ENCODE measurements around the gene THSD4. TPM values are rescaled to one million over a fixed set of nuclear protein-coding genes. Genes with fewer than 3 reads are reported as not detected.
"Not testable (repeated sequence)": the region's sequence is repeated elsewhere in the genome, so short reads cannot be mapped to it uniquely, and the experiment has no call there.

THSD4 gene
- total and polyA plus RNA-seq, 7 donors: 0.21 to 3.1 (median 1.8) TPM

- intact Hi-C loops (cut with DNase I): no loop called here
- Histone ChIP-seq H3K4me3 (no peak overlapping the region), H3K9me3 (no peaks in the 10 kb centered on the region), H3K27me3 (ENCODE audit: insufficient read depth in 3 of 3, low read length in 2 of 3) (no peaks in the 10 kb centered on the region), H3K27ac (no peak overlapping the region), H3K4me1 (no peaks in the 10 kb centered on the region), H3K36me3 (ENCODE audit: insufficient read depth in 1 of 2, low read depth in 1 of 2) (no peaks in the 10 kb centered on the region)
- TF ChIP-seq, protein P1, sequence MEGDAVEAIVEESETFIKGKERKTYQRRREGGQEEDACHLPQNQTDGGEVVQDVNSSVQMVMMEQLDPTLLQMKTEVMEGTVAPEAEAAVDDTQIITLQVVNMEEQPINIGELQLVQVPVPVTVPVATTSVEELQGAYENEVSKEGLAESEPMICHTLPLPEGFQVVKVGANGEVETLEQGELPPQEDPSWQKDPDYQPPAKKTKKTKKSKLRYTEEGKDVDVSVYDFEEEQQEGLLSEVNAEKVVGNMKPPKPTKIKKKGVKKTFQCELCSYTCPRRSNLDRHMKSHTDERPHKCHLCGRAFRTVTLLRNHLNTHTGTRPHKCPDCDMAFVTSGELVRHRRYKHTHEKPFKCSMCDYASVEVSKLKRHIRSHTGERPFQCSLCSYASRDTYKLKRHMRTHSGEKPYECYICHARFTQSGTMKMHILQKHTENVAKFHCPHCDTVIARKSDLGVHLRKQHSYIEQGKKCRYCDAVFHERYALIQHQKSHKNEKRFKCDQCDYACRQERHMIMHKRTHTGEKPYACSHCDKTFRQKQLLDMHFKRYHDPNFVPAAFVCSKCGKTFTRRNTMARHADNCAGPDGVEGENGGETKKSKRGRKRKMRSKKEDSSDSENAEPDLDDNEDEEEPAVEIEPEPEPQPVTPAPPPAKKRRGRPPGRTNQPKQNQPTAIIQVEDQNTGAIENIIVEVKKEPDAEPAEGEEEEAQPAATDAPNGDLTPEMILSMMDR (IDR thresholded peaks at IDR 0.05): no peak
- DNase-seq (no peak), ATAC-seq (no peak)
- 86 to 92% (median 92%) methylated on average over 1 of the region's 1 CpG for WGBS, 3 donors
Measured at GRCh38 chr15:71160976-71161375, 45.7 kb downstream of the THSD4 start.

DNA sequence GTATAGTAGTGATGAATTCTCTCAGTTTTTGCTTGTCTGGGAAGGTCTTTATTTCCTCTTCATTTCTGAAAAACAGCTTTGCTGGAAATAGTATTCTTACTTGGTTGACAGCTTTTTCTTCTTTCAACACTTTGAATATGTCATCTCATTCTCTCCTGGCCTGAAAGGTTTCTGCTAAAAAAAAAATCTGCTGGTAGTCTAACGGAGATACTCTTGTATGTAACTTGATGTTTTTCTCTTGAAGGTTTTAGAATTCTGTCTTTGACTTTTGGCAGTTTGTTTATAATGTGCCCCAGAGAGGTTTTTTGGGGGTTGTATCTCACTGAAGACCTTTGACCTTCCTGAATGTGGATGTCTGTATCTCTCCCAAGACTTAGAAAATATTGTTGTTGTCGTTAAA, 47.0 kb downstream of the THSD4 start:
- Histone ChIP-seq H3K9me3 (no peaks in the 10 kb centered on the region), H3K4me3 (no peak overlapping the region), H3K27me3 (ENCODE audit: insufficient read depth in 3 of 3, low read length in 2 of 3) (no peaks in the 10 kb centered on the region), H3K36me3 (ENCODE audit: insufficient read depth in 1 of 2, low read depth in 1 of 2) (no peaks in the 10 kb centered on the region), H3K4me1 (no peaks in the 10 kb centered on the region), H3K27ac (no peak overlapping the region)
- ATAC-seq (no peak), DNase-seq (no peak)
- intact Hi-C loops (cut with DNase I): no loop called here
- WGBS, 3 donors: 88 to 93% (median 88%) methylated on average over 2 of the region's 2 CpGs
- TF ChIP-seq, protein P1 (IDR thresholded peaks at IDR 0.05): no peak

DNA sequence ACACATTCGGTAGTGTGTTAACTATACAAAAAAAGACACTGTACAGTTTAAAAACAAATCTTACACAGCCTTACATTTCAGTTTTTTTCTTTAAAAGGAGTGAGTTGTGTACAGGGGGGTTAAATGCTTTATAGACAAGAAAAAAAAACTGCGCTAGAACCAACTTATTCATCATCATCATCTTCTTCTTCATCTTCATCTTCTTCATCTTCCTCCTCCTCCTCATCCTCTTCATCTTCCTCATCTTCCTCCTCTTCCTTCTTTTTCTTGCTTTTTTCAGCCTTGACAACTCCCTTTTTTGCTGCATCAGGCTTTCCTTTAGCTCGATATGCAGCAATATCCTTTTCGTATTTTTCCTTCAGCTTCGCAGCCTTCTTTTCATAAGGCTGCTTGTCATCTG, 49.3 kb downstream of the THSD4 start:
- intact Hi-C loops (cut with DNase I); H3K36me3 ChIP-seq (ENCODE audit: insufficient read depth in 1 of 2, low read depth in 1 of 2); H3K4me3 ChIP-seq; H3K9me3 ChIP-seq; ATAC-seq; DNase-seq; H3K27me3 ChIP-seq (ENCODE audit: insufficient read depth in 3 of 3, low read length in 2 of 3); H3K27ac ChIP-seq; H3K4me1 ChIP-seq: not testable (repeated sequence)
- WGBS, 3 donors: 89 to 94% (median 90%) methylated on average over 2 of the region's 5 CpGs

- Histone ChIP-seq H3K27ac (no peak overlapping the region), H3K27me3 (ENCODE audit: insufficient read depth in 3 of 3, low read length in 2 of 3) (no peaks in the 10 kb centered on the region), H3K9me3 (peaks cover 8% of the 10 kb centered on the region), H3K4me1 (no peaks in the 10 kb centered on the region), H3K36me3 (ENCODE audit: insufficient read depth in 1 of 2, low read depth in 1 of 2) (no peaks in the 10 kb centered on the region), H3K4me3 (no peak overlapping the region)
- TF ChIP-seq, protein P1 (IDR thresholded peaks at IDR 0.05): no peak
- ATAC-seq (no peak), DNase-seq (no peak)
- 54 to 68% (median 60%) methylated on average over 3 of the region's 3 CpGs for WGBS, 3 donors
- intact Hi-C loops (cut with DNase I): no loop called here
Measured at GRCh38 chr15:71167445-71168165, 52.3 kb downstream of the THSD4 start.

GRCh38 chr15:71168166-71168834, 53.0 kb downstream of the THSD4 start:
- TF ChIP-seq, protein P1 (IDR thresholded peaks at IDR 0.05): no peak
- 43 to 53% (median 44%) methylated on average over 5 of the region's 5 CpGs for WGBS, 3 donors
- Histone ChIP-seq H3K27ac (no peak overlapping the region), H3K9me3 (peaks cover 13% of the 10 kb centered on the region), H3K4me1 (no peaks in the 10 kb centered on the region), H3K36me3 (ENCODE audit: insufficient read depth in 1 of 2, low read depth in 1 of 2) (no peaks in the 10 kb centered on the region), H3K4me3 (no peak overlapping the region), H3K27me3 (ENCODE audit: insufficient read depth in 3 of 3, low read length in 2 of 3) (no peaks in the 10 kb centered on the region)
- DNase-seq (no peak), ATAC-seq (no peak)
- intact Hi-C loops (cut with DNase I): no loop called here
